MM.1S (cell line): ENCODE measurements around the gene LCE3A.

ENCODE experiments used
- CTCF ChIP-seq: fragments of 300-600 bp; sonication (generic); IDR thresholded peaks from 2 replicates; pipeline ENCODE4 v1.5.1; 2016; ENCODE audit warnings: antibody characterized with exemption, low read length, mixed read lengths
- EZH2 ChIP-seq: fragments of 300-600 bp; sonication (generic); optimal IDR thresholded peaks from 2 replicates; pipeline ENCODE3; 2017; ENCODE audit warnings: low read depth, mild to moderate bottlenecking, antibody characterized with exemption, low read length, mixed read lengths
- EZH2phosphoT487 ChIP-seq: fragments of 300-600 bp; sonication (generic); IDR thresholded peaks from 2 replicates; pipeline ENCODE4 v1.6.1; 2018; ENCODE audit warnings: antibody characterized with exemption, low read length

- TF ChIP-seq CTCF (no peak), EZH2 (no peak), EZH2phosphoT487 (no peak)
Measured at GRCh38 chr1:152645146-152645545, 22.2 kb upstream of the LCE3A start.
